ENCODE data around the gene LRRC27. TPM values are rescaled to one million over a fixed set of nuclear protein-coding genes. Genes with fewer than 3 reads are reported as not detected.

The LRRC27 gene
- total RNA-seq, 2 experiments from 2014 or later, result 2.5 to 2.8 TPM

DNA sequence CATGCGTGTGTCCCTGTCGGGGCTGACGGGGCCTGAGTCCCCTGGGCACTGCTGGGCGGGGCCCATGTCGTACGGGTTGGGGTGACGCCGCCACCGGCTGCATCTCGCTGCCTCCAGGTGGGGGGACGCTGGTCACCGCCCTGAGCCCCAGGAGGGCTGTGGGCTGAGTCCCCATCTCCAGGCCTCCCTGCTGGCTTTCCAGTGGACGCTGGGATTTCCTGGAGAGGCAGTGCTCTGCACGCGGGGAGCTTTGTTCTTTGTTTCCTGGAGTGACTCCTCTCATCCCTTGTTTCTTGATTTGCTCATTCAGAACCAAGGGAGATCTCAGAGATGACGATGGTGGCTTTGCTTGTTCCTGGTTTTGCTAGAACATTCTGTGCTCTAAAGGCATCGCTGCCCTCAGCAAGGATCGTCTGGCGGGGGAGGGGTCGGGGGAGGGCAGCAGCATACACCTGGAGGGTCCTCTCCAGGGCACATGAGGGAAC, 86.0 kb downstream of the LRRC27 start:
- no peak overlapping the region for H3K27ac Mint-ChIP-seq
- ChIA-PET CTCF (no interaction called here), POLR2A (no interaction called here)
- no peaks in the 10 kb centered on the region for H3K9me3 Mint-ChIP-seq
- H3K27me3 Mint-ChIP-seq, result no peaks in the 10 kb centered on the region
- H3K36me3 Mint-ChIP-seq, result no peaks in the 10 kb centered on the region
- intact Hi-C loops (cut with micrococcal nuclease), result no loop called here
- peaks cover 12% of the 10 kb centered on the region for H3K4me1 Mint-ChIP-seq (ENCODE audit: low read depth)
- H3K4me3 Mint-ChIP-seq, result no peak overlapping the region
- DNase-seq, result no peak

DNA sequence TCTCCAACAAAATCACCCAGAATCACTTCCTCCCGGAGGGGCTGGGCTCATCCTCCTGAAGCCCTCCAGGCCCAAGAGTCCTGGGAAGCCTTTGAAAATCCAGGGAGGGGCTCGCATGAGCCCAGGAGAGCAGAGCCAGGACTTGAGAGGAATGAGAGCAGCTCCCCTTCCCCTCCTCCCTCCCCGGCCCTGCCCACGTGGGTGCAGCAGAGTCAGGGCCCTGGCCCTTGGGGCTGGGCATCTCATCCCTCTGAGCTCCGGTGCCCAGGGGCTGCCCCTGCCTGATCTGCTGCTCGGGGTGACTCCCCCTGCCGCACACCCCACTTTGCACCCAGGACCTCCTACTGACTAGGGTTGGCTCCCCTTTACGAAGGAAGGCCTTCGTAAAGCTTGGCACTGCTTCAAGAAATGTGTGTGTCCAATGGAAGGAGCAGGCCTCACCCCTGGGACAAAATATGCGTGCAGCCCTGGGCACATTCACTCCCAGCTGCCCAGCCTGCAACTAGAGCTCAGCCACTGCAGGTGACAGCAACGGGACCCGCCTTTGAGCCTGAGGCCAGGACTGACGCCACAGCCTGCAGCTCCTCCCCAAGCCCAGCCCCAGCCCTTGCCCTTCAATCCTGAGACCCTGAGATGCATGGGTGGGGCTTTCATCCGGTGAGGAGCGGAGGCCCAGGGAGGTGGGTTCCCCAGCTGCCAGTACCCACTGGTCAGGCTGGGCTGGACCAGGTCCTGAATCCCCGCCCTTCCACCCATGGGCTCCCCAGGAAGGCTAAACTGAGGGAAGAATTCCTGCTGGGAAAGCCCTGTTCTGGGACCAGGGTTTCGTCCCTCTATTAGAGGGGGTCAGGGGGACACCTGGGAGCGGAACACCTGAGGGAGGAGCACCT, 86.8 kb downstream of the LRRC27 start:
- Mint-ChIP-seq H3K4me3 (no peak overlapping the region), H3K36me3 (no peaks in the 10 kb centered on the region), H3K27ac (no peak overlapping the region), H3K9me3 (no peaks in the 10 kb centered on the region), H3K4me1 (ENCODE audit: low read depth) (peaks cover 12% of the 10 kb centered on the region), H3K27me3 (no peaks in the 10 kb centered on the region)
- POLR2A ChIA-PET, result no interaction called here
- no peak for DNase-seq
- intact Hi-C loops (cut with micrococcal nuclease), result no loop called here
- CTCF ChIA-PET, result no interaction called here

DNA sequence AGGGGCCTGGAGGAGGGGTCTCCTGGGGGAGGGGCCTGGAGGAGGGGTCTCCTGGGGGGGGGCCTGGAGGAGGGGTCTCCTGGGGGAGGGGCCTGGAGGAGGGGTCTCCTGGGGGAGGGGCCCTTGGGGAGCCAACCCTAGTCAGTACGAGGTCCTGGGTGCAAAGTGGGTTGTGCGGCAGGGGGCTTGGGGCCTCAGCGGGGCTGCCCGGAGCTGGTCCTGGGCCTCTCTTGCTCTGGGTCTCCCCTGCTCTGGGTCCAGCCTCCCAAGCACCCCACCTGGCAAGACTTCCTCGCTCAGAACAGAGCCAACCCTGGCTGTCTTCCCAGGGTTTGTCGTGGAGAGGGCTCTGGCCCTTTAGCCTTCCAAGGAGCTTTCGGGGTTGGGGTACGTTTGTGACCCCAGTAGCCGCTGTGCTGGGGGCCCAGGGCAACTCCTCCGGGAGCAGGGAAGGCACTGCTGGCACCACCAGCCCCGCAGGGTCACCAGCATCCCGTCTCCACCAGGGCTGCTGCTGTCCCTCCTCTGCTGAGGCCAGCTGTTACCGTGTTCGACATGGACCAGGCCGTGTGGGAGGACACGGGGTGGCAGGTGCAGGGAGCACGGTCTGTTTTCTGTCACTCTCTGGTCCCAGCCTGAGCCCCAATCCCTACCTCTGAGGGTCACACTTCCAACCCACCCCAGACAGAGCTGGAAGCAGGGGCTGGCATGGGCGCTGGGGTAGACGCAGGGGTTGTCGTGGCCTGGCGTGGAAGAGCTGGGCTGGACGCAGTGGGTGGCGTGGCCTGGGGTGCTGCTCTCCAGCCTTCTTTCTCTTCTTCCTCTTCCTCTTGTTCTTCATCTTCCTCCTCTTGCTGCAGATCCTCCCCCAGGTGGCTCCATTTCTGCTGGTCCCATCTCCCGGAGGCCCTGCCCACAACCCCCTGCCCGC, 87.8 kb downstream of the LRRC27 start:
- POLR2A ChIA-PET, result no interaction called here
- no peaks in the 10 kb centered on the region for H3K36me3 Mint-ChIP-seq
- peaks cover 12% of the 10 kb centered on the region for H3K4me1 Mint-ChIP-seq (ENCODE audit: low read depth)
- intact Hi-C loops (cut with micrococcal nuclease), result no loop called here
- no peak for DNase-seq
- no peaks in the 10 kb centered on the region for H3K9me3 Mint-ChIP-seq
- H3K27me3 Mint-ChIP-seq, result no peaks in the 10 kb centered on the region
- CTCF ChIA-PET, result no interaction called here
- H3K27ac Mint-ChIP-seq, result no peak overlapping the region
- no peak overlapping the region for H3K4me3 Mint-ChIP-seq

DNA sequence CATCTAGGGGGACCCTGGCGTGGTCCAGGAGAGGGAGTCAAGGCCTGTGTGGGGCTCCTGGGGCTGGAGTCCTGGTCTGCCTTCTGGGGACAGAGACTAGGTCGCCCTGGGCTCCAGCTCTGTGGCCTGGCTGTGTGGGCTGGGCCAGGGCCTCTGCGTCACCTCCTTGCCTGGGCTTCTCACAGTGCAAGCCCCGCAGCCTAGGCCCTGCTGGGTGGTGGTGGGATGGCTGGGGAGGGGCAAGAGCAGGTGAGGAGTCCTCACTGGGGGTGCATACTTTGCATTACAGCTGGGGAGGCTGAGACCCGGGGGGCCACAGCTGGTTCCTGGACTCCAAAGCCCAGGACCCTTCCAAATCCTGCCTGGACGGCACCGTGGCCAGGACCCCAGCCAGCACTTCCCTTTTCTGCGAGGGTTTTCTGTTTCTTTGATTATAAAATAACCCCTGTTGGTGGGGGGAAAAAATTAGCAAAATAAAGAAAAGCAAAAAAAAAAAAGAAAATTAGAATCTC, 88.5 kb downstream of the LRRC27 start:
- intact Hi-C loops (cut with micrococcal nuclease), result no loop called here

DNA sequence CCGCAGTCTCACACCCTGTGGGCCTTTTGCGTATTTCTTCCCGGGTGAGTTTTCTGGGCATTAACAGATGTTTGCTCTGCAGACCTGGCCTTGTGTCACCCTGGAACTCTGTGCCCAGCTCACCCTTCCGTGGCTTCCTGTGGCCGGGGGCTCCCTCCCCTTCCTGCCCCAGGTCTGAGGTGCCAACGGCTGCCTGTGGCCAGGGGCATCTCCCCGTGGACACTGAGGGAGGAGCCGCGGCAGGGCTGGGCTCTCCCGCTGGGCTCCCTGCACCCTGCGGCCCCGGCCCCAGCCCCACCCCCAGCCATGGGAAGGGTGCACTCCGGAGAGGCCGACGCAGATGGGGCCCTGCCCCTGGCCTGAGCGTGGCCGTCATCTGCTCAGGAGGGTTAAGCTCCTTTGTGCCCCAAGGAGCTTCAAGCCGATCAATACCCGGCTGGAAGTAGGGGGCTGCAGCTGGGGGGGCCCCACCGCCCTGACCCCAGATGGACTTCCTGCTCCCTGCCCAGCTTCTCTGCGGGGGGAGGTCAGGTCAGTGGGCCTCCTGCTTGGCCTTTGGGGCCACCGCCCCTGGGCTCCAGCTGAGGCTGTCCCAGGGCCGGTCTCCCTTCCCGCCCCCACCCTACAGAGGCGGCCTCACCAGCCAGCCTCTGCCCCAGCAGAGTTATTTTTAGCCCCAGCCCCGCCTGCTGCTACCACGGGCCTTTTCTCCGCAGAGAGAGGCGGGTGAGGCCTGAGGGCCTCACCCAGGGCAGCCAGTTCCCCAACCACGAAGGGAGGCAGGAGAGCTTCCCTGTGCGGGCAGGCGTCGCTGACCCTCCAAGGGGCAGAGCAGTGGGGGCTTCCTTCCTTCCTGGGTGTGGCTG, 89.2 kb downstream of the LRRC27 start:
- Mint-ChIP-seq H3K4me1 (ENCODE audit: low read depth) (peaks cover 12% of the 10 kb centered on the region), H3K36me3 (no peaks in the 10 kb centered on the region), H3K27me3 (no peaks in the 10 kb centered on the region), H3K9me3 (peaks cover 2% of the 10 kb centered on the region), H3K27ac (no peak overlapping the region), H3K4me3 (no peak overlapping the region)
- ChIA-PET CTCF (interaction anchor here (0.9 to 1.2 kb wide), 2 partner anchors 26 to 60 kb away, joined by 3 to 5 read pairs; no protein-coding TSS in a partner anchor), POLR2A (no interaction called here)
- intact Hi-C loops (cut with micrococcal nuclease), result no loop called here
- DNase-seq, result peak; percentile 43

More for the DNA sequence above, 88.5 kb downstream of the LRRC27 start:
- POLR2A ChIA-PET, result no interaction called here
- no peak overlapping the region for H3K4me3 Mint-ChIP-seq
- DNase-seq, result no peak
- H3K36me3 Mint-ChIP-seq, result no peaks in the 10 kb centered on the region
- peaks cover 12% of the 10 kb centered on the region for H3K4me1 Mint-ChIP-seq (ENCODE audit: low read depth)
- H3K9me3 Mint-ChIP-seq, result peaks cover 2% of the 10 kb centered on the region
- no peaks in the 10 kb centered on the region for H3K27me3 Mint-ChIP-seq
- CTCF ChIA-PET, result interaction anchor here (0.9 to 1.2 kb wide), 2 partner anchors 26 to 60 kb away, joined by 3 to 5 read pairs; no protein-coding TSS in a partner anchor
- no peak overlapping the region for H3K27ac Mint-ChIP-seq

DNA sequence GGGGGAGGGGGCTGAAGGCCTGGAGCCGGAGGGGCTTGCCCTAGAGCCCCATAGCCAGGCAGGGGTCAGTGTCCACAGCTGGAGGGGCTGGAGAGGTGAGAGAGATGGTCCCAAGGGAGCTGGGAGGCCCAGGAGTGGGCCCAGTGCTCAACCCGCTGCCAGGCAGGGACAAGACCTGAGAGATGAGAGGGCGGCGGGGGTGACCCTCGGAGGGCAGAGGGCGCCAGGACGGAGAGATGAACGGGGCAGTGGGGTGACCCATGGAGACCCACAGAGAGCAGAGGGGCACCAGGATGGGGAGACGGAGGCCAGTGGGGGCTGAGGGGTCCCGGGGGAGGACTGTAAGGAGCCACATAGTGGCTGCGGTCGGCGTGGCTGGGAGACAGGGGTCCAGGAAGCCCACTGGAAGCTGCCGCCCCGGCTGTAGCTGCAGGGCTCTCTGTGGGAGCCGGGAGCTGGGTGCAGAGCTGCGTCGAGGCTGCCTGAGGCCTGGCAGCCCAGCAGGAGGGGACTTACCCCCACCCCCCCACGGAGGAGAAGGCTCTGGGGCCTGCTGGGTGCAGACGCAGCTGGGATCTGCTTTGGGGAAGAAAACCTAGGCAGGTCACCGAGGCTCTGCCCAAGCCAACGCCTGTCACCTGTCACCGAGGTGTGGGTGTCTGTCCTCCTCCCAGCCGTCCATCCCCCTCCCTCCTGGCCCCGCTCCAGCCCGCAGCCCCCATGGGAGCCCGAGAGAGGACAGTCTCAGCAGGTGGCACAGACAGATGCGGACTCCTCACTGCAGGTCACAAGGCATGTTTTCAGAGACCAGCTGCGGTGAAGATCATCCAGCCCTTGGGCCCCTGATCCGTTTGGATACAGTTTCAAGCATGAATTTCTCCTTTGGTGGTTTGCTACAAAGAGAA, 90.1 kb downstream of the LRRC27 start:
- CTCF ChIA-PET, result no interaction called here
- no peak overlapping the region for H3K4me3 Mint-ChIP-seq
- H3K9me3 Mint-ChIP-seq, result peaks cover 2% of the 10 kb centered on the region
- no peaks in the 10 kb centered on the region for H3K27me3 Mint-ChIP-seq
- DNase-seq, result no peak
- H3K4me1 Mint-ChIP-seq (ENCODE audit: low read depth), result peaks cover 12% of the 10 kb centered on the region
- no peaks in the 10 kb centered on the region for H3K36me3 Mint-ChIP-seq
- no peak overlapping the region for H3K27ac Mint-ChIP-seq
- POLR2A ChIA-PET, result no interaction called here
- intact Hi-C loops (cut with micrococcal nuclease), result no loop called here

DNA sequence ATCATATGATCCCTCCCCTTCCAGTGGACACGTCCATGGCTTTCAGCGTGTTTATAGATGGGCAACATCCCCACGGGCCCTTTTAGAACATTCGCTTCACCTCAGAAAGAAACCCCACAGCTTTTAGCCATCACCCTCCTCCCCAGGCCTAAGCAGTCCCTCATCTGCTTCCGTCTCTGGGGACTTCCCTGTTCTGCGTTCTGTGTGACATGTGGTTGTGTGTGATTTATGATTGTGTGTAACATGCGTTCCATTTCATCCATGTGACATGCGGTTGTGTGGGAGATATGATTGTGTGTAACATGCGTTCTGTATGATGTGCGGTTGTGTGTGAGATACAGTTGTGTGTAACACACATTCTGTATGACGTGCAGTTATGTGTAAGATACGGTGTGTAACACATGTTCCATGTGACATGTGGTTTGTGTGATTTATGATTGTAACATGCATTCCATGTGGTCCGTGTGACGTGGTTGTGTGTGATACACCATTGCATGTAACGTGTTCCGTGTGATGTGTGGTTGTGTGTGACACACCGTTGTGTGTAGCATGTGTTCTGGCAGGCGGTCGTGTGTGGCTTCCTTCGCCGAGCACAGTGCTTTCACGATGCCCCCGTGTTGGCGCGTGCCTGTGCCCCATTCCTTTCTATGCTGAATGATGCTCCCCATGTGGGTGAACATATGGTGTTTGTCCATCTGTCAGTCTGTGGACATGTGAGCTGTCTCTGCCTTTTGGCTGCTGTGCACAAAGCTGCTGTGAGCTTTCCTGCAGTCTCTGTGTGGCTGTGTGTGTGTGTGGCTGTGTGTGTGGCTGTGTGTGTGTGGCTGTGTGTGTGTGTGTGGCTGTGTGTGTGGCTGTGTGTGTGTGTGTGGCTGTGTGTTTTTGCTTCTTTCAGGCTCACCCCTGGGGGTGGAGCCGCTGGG, 91.2 kb downstream of the LRRC27 start:
- no peaks in the 10 kb centered on the region for H3K27me3 Mint-ChIP-seq
- ChIA-PET POLR2A (no interaction called here), CTCF (no interaction called here)
- peaks cover 2% of the 10 kb centered on the region for H3K9me3 Mint-ChIP-seq
- H3K4me1 Mint-ChIP-seq (ENCODE audit: low read depth), result peaks cover 12% of the 10 kb centered on the region
- intact Hi-C loops (cut with micrococcal nuclease), result no loop called here
- H3K27ac Mint-ChIP-seq, result no peak overlapping the region
- DNase-seq, result no peak
- no peak overlapping the region for H3K4me3 Mint-ChIP-seq
- H3K36me3 Mint-ChIP-seq, result no peaks in the 10 kb centered on the region

DNA sequence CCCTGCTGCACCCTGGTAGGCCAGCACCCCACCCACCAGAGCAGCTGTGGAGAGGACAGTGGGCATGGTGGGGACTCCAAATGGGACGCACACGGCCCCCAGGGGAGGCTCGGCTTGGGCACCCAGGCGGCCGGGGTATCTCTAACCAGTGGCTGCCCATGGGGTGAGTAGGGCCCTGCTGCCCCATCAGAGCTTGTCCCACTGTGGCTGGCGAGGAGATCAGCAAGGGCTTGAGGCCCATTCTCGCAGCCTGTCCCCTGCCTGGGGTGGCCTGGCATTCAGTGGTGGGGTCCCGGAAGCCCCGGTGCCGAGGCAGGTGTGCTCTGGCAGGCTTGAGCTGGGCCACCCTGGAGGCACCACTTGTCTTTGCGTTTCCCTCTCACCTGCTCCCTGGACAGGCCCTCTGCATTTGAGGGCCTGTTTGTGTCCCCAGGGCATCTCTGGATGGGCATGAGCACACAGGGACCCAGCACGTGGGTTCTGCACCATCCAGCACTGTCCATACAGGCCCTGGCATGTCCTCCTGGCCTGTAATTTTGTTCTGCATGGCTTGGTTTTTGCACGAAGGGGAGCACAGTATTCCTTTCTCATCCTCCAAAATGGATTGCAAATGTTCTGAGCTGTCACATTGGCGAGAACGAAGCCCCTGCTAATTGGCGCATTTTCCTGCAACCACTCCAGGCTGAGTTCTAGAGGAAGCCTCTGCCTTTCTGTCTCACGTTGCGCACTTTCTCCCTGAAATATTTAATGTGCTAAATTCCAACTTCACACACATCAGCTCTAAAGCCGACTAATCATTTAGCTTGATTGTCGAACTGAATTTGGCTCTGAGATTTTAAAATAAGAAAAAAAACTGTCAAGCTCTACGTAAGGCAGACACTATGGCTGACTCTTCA, 92.2 kb downstream of the LRRC27 start:
- Mint-ChIP-seq H3K36me3 (no peaks in the 10 kb centered on the region), H3K9me3 (peaks cover 2% of the 10 kb centered on the region), H3K4me1 (ENCODE audit: low read depth) (peaks cover 12% of the 10 kb centered on the region), H3K27ac (no peak overlapping the region), H3K27me3 (no peaks in the 10 kb centered on the region), H3K4me3 (no peak overlapping the region)
- ChIA-PET CTCF (no interaction called here), POLR2A (no interaction called here)
- intact Hi-C loops (cut with micrococcal nuclease), result no loop called here
- no peak for DNase-seq

DNA sequence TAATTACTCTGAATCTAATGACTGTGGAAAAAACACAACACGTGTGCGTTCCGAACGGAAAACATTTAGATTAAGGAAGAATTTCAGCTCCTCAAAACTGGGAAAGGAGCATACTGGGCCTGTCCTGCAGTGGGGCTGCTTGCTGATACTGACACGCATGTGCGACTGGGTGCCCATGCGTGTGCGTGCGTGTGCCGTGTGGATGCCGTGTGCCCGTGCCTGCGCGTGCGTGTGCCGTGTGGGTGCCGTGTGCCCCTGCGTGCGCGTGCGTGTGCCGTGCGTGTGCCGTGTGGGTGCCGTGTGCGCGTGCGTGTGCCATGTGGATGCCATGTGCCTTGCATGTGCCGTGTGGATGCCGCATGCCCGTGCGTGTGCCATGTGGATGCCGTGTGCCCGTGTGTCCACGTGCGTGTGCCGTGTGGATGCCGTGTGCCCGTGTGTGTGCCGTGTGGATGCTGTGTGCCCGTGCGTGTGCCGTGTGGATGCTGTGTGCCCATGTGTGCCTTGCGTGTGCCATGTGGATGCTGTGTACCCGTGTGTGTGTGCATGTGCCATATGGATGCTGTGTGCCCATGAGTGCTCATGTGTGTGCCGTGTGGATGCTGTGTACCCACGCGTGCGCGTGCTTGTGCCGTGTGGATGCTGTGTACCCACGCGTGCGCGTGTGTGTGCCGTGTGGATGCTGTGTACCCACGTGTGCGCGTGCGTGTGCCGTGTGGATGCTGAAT, 93.2 kb downstream of the LRRC27 start:
- Mint-ChIP-seq H3K9me3 (peaks cover 2% of the 10 kb centered on the region), H3K4me1 (ENCODE audit: low read depth) (peaks cover 12% of the 10 kb centered on the region), H3K27me3 (no peaks in the 10 kb centered on the region), H3K27ac (no peak overlapping the region), H3K36me3 (no peaks in the 10 kb centered on the region), H3K4me3 (no peak overlapping the region)
- no peak for DNase-seq
- intact Hi-C loops (cut with micrococcal nuclease), result no loop called here
- CTCF ChIA-PET, result no interaction called here
- POLR2A ChIA-PET, result no interaction called here

Measured in activated CD4-positive, alpha-beta memory T cell treated with anti-CD3 and anti-CD28 coated beads for 36 hours (primary cell).